HCT116 (cell line): ENCODE results near the gene BRINP2. TPM values are rescaled to one million over a fixed set of nuclear protein-coding genes. Genes with fewer than 3 reads are reported as not detected.

Experiments used
- ATAC-seq: fragments of 200-7000 bp; cut with Tn5 transposase; 2 replicates; pipeline ENCODE4 v1.9.1; 2020; ENCODE audit warnings: mild to moderate bottlenecking, moderate library complexity
- BruUV-seq: library from RNA; stranded (reverse); fragments of 400-500 nt; replicated peaks from 2 replicates; lab custom pipeline; 2021; lab: Mats Ljungman, UMichigan
- CTCF ChIA-PET: fragments of 300-600 bp; sonication (Branson Sonifier 250); formaldehyde crosslinking; loops from one replicate; lab custom pipeline; 2021; ENCODE audit warnings: antibody characterized with exemption; lab: Charles Lee
- POLR2A ChIA-PET: fragments of 300-600, 350-600 bp; sonication (Branson Sonifier 250); formaldehyde crosslinking; loops from one replicate; lab custom pipeline; 2021; ENCODE audit warnings: antibody characterized with exemption; lab: Charles Lee
- RAD21 ChIA-PET, 2 experiments: fragments of 300-600 bp; sonication (Branson Sonifier 250); formaldehyde crosslinking; loops; one replicate each; lab custom pipeline; 2023; ENCODE audit warnings: low total read pairs in 2 of 2; ENCODE audit not compliant: uncharacterized antibody in 2 of 2, unreplicated experiment in 2 of 2, low non-redundant PET in 1 of 2; lab: Charles Lee
- DNase-seq: peaks from one replicate; pipeline ENCODE4 v3.0.0-alpha.2; 2010; ENCODE audit warnings: low read depth, low spot score
- H2AFZ ChIP-seq: fragments of 200-600 bp; shearing (Covaris generic), sonication (generic); 2 replicates; pipeline ENCODE4 v1.6.1; 2017; ENCODE audit warnings: low read depth, mixed run types, mixed read lengths, antibody characterized with exemption, low read length; ENCODE audit not compliant: poor library complexity, severe bottlenecking
- H3K27ac ChIP-seq: 2 replicates; pipeline ENCODE4 v1.5.1; 2012; ENCODE audit warnings: low read depth, low read length
- H3K27me3 ChIP-seq: fragments of 200-600 bp; sonication (generic); 2 replicates; pipeline ENCODE4 v1.6.1; 2016; ENCODE audit warnings: mixed run types, low read length, mixed read lengths; ENCODE audit not compliant: insufficient read depth
- H3K36me3 ChIP-seq, 2 experiments: fragments of 200-500 bp in 1 of 2; fragments of 200-600 bp in 1 of 2; sonication (Bioruptor generic) in 1 of 2; sonication (generic) in 1 of 2; 2 replicates each; pipeline versions ENCODE4 v1.5.1 to v1.6.1; 2014 to 2016; ENCODE audit warnings: low read length in 2 of 2, inconsistent platforms in 1 of 2, mixed read lengths in 1 of 2, mixed run types in 1 of 2; ENCODE audit not compliant: insufficient read depth in 2 of 2, control insufficient read depth in 1 of 2
- H3K4me1 ChIP-seq, 2 experiments: fragments of 200-600 bp in 1 of 2; sonication (generic) in 1 of 2; 2 replicates each; pipeline versions ENCODE4 v1.5.1 to v1.6.1; 2012 to 2017; ENCODE audit warnings: low read length in 2 of 2, inconsistent platforms in 1 of 2, mild to moderate bottlenecking in 1 of 2, mixed read lengths in 1 of 2, mixed run types in 1 of 2, moderate library complexity in 1 of 2; ENCODE audit not compliant: insufficient read depth in 2 of 2, control insufficient read depth in 1 of 2
- H3K4me2 ChIP-seq: fragments of 200-600 bp; sonication (generic); 2 replicates; pipeline ENCODE4 v1.6.1; 2017; ENCODE audit warnings: mixed run types, low read length, mixed read lengths
- H3K4me3 ChIP-seq, 2 experiments: fragments of 200-600 bp in 1 of 2; sonication (generic) in 1 of 2; replicated peaks in 1 of 2; 2 replicates each; pipeline ENCODE4 v1.5.1; 2011 to 2016; ENCODE audit warnings: low read length in 2 of 2, control low read depth in 1 of 2, low read depth in 1 of 2, mild to moderate bottlenecking in 1 of 2, mixed read lengths in 1 of 2, mixed run types in 1 of 2
- H3K79me2 ChIP-seq: fragments of 200-600 bp; sonication (generic); 2 replicates; pipeline ENCODE4 v1.6.1; 2017; ENCODE audit warnings: mild to moderate bottlenecking, mixed run types, low read length, moderate library complexity, mixed read lengths; ENCODE audit not compliant: insufficient read depth
- H3K9ac ChIP-seq: fragments of 200-600 bp; sonication (generic); 2 replicates; pipeline ENCODE4 v1.6.1; 2016; ENCODE audit warnings: low read length, mixed read lengths
- H3K9me2 ChIP-seq: fragments of 200-600 bp; sonication (generic), shearing (Covaris generic); 2 replicates; pipeline ENCODE4 v1.6.1; 2017; ENCODE audit warnings: mixed run types, mild to moderate bottlenecking, moderate library complexity; ENCODE audit not compliant: insufficient read depth
- H3K9me3 ChIP-seq, 2 experiments: fragments of 200-500 bp in 1 of 2; fragments of 200-600 bp in 1 of 2; sonication (Bioruptor generic) in 1 of 2; sonication (generic) in 1 of 2; 2 replicates each; pipeline ENCODE4 v1.6.1; 2014 to 2017; ENCODE audit warnings: low read length in 2 of 2, mixed read lengths in 2 of 2, inconsistent platforms in 1 of 2, low read depth in 1 of 2, mild to moderate bottlenecking in 1 of 2, mixed run types in 1 of 2, moderate library complexity in 1 of 2; ENCODE audit not compliant: control insufficient read depth in 1 of 2, insufficient read depth in 1 of 2
- H4K20me1 ChIP-seq: fragments of 200-600 bp; sonication (generic), shearing (Covaris generic); 2 replicates; pipeline ENCODE4 v1.6.1; 2017; ENCODE audit warnings: mixed run types, mild to moderate bottlenecking, moderate library complexity; ENCODE audit not compliant: insufficient read depth
- CBX3 ChIP-seq: IDR thresholded peaks from 2 replicates; pipeline ENCODE4 v1.6.1; 2012; ENCODE audit warnings: low read depth
- CTCF ChIP-seq, 3 experiments: fragments of 200-600 bp in 1 of 3; sonication (generic) in 1 of 3; IDR thresholded peaks in 2 of 3; conservative IDR thresholded peaks in 1 of 3; 2 replicates each; pipeline ENCODE4 v1.5.1; 2012 to 2017; ENCODE audit warnings: low read depth in 2 of 3, low read length in 2 of 3, antibody characterized with exemption in 1 of 3, borderline replicate concordance in 1 of 3, control low read depth in 1 of 3, mild to moderate bottlenecking in 1 of 3, mixed read lengths in 1 of 3, mixed run types in 1 of 3, moderate library complexity in 1 of 3; ENCODE audit not compliant: insufficient read depth in 1 of 3
- EGR1 ChIP-seq: IDR thresholded peaks from 2 replicates; pipeline ENCODE4 v1.6.1; 2012; ENCODE audit warnings: low read depth
- ELF1 ChIP-seq: IDR thresholded peaks from 2 replicates; pipeline ENCODE4 v1.6.1; 2012; ENCODE audit warnings: low read depth, borderline replicate concordance
- EZH2 ChIP-seq: fragments of 200-600 bp; sonication (generic); IDR thresholded peaks from 2 replicates; pipeline ENCODE4 v1.6.1; 2017; ENCODE audit warnings: antibody characterized with exemption, mixed run types
- EZH2phosphoT487 ChIP-seq: fragments of 200-600 bp; IDR thresholded peaks from 2 replicates; pipeline ENCODE4 v1.6.1; 2018; ENCODE audit warnings: antibody characterized with exemption, borderline replicate concordance
- FOSL1 ChIP-seq: IDR thresholded peaks from 2 replicates; pipeline ENCODE4 v1.6.1; 2012; ENCODE audit warnings: low read depth
- JUND ChIP-seq: IDR thresholded peaks from 2 replicates; pipeline ENCODE4 v1.6.1; 2012
- MAX ChIP-seq: IDR thresholded peaks from 2 replicates; pipeline ENCODE4 v1.6.1; 2012
- POLR2A ChIP-seq: IDR thresholded peaks from 2 replicates; pipeline ENCODE4 v1.7.0; 2011; ENCODE audit warnings: borderline replicate concordance; ENCODE audit not compliant: insufficient read depth, insufficient read length; ENCODE audit errors: extremely low read depth
- POLR2AphosphoS5 ChIP-seq: IDR thresholded peaks from 2 replicates; pipeline ENCODE4 v1.6.1; 2011; ENCODE audit warnings: mild to moderate bottlenecking, low read depth, low read length, moderate library complexity
- RAD21 ChIP-seq: IDR thresholded peaks from 2 replicates; pipeline ENCODE4 v1.6.1; 2012; ENCODE audit warnings: low read depth, mild to moderate bottlenecking
- SIN3A ChIP-seq: IDR thresholded peaks from 2 replicates; pipeline ENCODE4 v1.6.1; 2012; ENCODE audit warnings: low read depth
- SRF ChIP-seq: IDR thresholded peaks from 2 replicates; pipeline ENCODE4 v1.6.1; 2012; ENCODE audit warnings: low read depth
- TCF7L2 ChIP-seq: IDR thresholded peaks from 2 replicates; pipeline ENCODE4 v1.7.0; 2011; ENCODE audit warnings: borderline replicate concordance, inconsistent platforms; ENCODE audit not compliant: insufficient read depth, insufficient read length; ENCODE audit errors: extremely low read depth
- ZBTB33 ChIP-seq: IDR thresholded peaks from 2 replicates; pipeline ENCODE4 v1.6.1; 2011; ENCODE audit warnings: mild to moderate bottlenecking, low read length, moderate library complexity; ENCODE audit not compliant: insufficient replicate concordance; ENCODE audit errors: extremely low read depth
- ZFX ChIP-seq: fragments of 450-650 bp; IDR thresholded peaks from 2 replicates; pipeline ENCODE4 v1.6.1; 2017
- intact Hi-C: fragments of 100-400 bp; cut with micrococcal nuclease; formaldehyde crosslinking; loops from 2 replicates; pipeline ENCODE4 v1.10.0; 2022
- total RNA-seq: library from RNA; stranded (reverse); gene quantifications from one replicate; pipeline ENCODE4 v1.2.1, GENCODE V29; 2021; ENCODE audit not compliant: unreplicated experiment

BRINP2 gene
- total RNA-seq, 1 experiment from 2014 or later, result not detected

GRCh38 chr1:177174921-177175634 is 4.3 kb downstream of the BRINP2 start:
- no peaks in the 10 kb centered on the region for H4K20me1 ChIP-seq
- no peak overlapping the region for H3K4me2 ChIP-seq
- H2AFZ ChIP-seq, result no peak overlapping the region
- no peak for ATAC-seq
- BruUV-seq, result no TSS peak
- no peak overlapping the region for H3K4me3 ChIP-seq
- no peaks in the 10 kb centered on the region for H3K4me1 ChIP-seq
- no peaks in the 10 kb centered on the region for H3K36me3 ChIP-seq
- no peak overlapping the region for H3K9ac ChIP-seq
- intact Hi-C loops, result no loop called here
- H3K9me3 ChIP-seq, result no peaks in the 10 kb centered on the region
- H3K27ac ChIP-seq, result no peak overlapping the region
- H3K9me2 ChIP-seq, result no peaks in the 10 kb centered on the region
- peaks cover 5% of the 10 kb centered on the region; the same call in 1 of the 2 replicates for H3K27me3 ChIP-seq
- CTCF ChIA-PET, result no interaction called here
- RAD21 ChIA-PET, result no interaction called here
- DNase-seq, result no peak
- TF ChIP-seq EZH2phosphoT487 (no peak), RAD21 (no peak), ELF1 (no peak), MAX (no peak), SIN3A (no peak), EZH2 (no peak), CBX3 (no peak), SRF (no peak), FOSL1 (no peak), POLR2A (no peak), TCF7L2 (no peak), EGR1 (no peak), POLR2AphosphoS5 (no peak), ZFX (no peak), ZBTB33 (no peak), CTCF (IDR thresholded peaks at IDR 0.05 in 2 of 3, conservative IDR thresholded peaks at IDR 0.05 in 1 of 3; ENCODE audit: borderline replicate concordance in 1 of 3, insufficient read depth in 1 of 3, low read depth in 2 of 3, low read length in 2 of 3) (no peak), JUND (no peak)
- TF ChIP-seq, all 23 proteins: peak for 0
- POLR2A ChIA-PET, result no interaction called here
- no peaks in the 10 kb centered on the region for H3K79me2 ChIP-seq
